Measurements from ENCODE around the gene MPZL2.

The MPZL2 gene

DNA sequence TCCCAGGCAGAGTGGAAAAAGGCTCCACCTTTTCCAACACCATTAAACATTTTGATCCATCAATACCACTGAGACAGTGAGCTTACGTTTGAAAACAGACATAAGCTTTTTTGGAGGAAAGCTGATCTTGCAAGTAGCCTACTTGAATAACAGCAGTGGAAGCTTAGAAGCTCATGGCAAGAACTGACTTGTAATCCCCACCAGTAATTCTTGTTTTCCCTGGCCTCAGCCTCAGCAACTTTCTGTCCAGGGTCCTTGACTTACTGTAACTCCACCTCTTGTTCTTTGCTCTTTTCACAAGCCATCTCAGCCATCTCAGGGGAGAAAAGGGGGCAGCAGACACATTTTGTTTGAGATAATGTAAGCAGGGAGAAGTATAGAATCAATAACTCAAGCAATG, 12.3 kb upstream of the MPZL2 start:
- TF ChIP-seq SIN3A (IDR thresholded peaks at IDR 0.05; ENCODE audit: borderline replicate concordance, insufficient read depth, low read length) = no peak
- no peak for TF ChIP-seq FOXP2 (optimal IDR thresholded peaks at IDR 0.05; ENCODE audit: borderline replicate concordance, extremely low read depth, extremely low read length, insufficient read depth)
- TF ChIP-seq, protein P1, sequence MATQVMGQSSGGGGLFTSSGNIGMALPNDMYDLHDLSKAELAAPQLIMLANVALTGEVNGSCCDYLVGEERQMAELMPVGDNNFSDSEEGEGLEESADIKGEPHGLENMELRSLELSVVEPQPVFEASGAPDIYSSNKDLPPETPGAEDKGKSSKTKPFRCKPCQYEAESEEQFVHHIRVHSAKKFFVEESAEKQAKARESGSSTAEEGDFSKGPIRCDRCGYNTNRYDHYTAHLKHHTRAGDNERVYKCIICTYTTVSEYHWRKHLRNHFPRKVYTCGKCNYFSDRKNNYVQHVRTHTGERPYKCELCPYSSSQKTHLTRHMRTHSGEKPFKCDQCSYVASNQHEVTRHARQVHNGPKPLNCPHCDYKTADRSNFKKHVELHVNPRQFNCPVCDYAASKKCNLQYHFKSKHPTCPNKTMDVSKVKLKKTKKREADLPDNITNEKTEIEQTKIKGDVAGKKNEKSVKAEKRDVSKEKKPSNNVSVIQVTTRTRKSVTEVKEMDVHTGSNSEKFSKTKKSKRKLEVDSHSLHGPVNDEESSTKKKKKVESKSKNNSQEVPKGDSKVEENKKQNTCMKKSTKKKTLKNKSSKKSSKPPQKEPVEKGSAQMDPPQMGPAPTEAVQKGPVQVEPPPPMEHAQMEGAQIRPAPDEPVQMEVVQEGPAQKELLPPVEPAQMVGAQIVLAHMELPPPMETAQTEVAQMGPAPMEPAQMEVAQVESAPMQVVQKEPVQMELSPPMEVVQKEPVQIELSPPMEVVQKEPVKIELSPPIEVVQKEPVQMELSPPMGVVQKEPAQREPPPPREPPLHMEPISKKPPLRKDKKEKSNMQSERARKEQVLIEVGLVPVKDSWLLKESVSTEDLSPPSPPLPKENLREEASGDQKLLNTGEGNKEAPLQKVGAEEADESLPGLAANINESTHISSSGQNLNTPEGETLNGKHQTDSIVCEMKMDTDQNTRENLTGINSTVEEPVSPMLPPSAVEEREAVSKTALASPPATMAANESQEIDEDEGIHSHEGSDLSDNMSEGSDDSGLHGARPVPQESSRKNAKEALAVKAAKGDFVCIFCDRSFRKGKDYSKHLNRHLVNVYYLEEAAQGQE (IDR thresholded peaks at IDR 0.05; ENCODE audit: insufficient read depth in 1 of 2, low read depth in 2 of 2, low read length in 2 of 2) = no peak
- no peak for TF ChIP-seq TAF1 (IDR thresholded peaks at IDR 0.05; ENCODE audit: borderline replicate concordance, insufficient read depth, low read length)
- no peak for TF ChIP-seq POLR2AphosphoS5 (IDR thresholded peaks at IDR 0.05; ENCODE audit: low read depth, low read length)

DNA sequence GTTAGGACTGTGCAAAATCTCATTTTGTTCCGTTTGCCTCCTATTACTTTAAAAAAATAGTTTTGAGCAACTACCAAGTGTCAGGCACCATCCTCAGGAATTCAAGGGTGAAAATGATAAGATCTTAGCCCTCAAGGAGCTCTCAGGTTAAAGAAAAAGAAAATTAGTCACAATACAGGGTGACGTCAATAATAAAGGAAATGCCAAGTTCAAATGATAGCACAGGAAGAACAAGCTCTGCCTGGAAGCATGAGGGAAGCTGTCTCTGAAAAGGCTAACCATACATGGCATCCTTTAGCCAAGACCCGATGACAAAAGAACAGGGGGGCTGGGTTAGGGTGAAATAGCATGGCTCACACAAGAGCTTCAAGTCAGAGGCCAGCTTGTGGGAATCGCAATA, 11.1 kb upstream of the MPZL2 start:
- TF ChIP-seq FOXP2 (optimal IDR thresholded peaks at IDR 0.05; ENCODE audit: borderline replicate concordance, extremely low read depth, extremely low read length, insufficient read depth) (no peak), TAF1 (IDR thresholded peaks at IDR 0.05; ENCODE audit: borderline replicate concordance, insufficient read depth, low read length) (no peak), POLR2AphosphoS5 (IDR thresholded peaks at IDR 0.05; ENCODE audit: low read depth, low read length) (no peak)

DNA sequence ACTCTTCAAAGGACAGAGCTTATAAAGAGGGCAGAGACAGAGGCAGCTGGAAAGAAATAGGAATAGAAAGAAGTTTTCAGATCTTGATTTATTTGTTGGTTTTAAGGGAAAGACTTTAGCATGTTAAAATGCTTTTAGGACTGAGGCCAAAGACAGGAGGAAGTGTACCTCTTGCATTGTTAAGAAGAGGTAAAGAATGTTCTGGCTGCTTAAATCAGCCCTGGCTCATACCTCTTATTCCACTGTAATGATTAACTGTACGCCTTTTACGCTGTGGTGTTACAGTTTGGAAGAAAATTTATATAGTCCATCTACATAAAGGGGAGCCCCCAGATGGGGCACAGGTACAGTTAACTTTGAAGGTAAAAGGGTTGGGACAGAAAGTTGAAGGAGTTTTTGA, 10.1 kb upstream of the MPZL2 start:
- TF ChIP-seq POLR2AphosphoS5 (IDR thresholded peaks at IDR 0.05; ENCODE audit: low read depth, low read length) (no peak), SIN3A (IDR thresholded peaks at IDR 0.05; ENCODE audit: borderline replicate concordance, insufficient read depth, low read length) (no peak), TAF1 (IDR thresholded peaks at IDR 0.05; ENCODE audit: borderline replicate concordance, insufficient read depth, low read length) (no peak), FOXP2 (optimal IDR thresholded peaks at IDR 0.05; ENCODE audit: borderline replicate concordance, extremely low read depth, extremely low read length, insufficient read depth) (no peak)
- TF ChIP-seq, protein P1 (IDR thresholded peaks at IDR 0.05; ENCODE audit: insufficient read depth in 1 of 2, low read depth in 2 of 2, low read length in 2 of 2) = no peak

DNA sequence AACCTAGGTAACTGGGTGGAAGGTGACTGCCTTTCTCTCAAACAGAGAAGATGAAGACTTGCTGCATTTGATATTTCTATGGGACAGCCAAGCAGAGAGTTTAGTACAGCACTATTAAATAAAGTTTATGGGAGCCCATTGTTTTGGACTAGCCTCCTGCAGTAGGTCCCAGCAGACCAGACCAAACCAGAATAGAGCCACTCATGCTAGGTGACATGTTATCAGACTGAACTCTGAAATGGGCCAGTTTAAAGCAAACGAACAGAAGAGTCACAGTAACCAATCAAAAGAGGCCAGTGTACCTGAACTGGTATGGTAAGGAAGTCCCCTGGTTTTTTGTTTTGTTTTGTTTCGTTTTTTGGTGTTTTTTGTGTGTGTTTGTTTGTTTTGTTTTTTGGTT, 7.9 kb upstream of the MPZL2 start:
- TF ChIP-seq POLR2AphosphoS5 (IDR thresholded peaks at IDR 0.05; ENCODE audit: low read depth, low read length) (no peak), TAF1 (IDR thresholded peaks at IDR 0.05; ENCODE audit: borderline replicate concordance, insufficient read depth, low read length) (no peak), SIN3A (IDR thresholded peaks at IDR 0.05; ENCODE audit: borderline replicate concordance, insufficient read depth, low read length) (no peak)

DNA sequence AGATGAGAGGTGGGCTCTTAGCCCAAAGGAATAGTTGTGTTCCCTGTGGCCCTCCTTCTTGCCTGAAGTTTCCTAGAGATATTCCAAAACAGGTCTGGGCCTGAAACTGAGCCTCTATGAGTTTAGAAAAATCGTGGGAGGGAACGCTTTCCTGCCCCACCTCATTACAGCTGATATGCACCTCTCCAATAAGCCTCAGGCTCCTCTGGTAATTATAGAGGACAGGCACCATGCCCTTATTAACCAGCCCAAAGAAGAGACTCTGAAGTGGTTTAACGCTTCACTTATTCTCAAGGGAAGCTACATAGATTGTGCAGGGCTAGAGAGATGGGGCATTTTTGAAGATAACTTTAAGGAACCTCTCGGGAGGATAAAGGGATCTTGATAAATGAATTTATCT, 3.4 kb upstream of the MPZL2 start:
- TF ChIP-seq POLR2AphosphoS5 (IDR thresholded peaks at IDR 0.05; ENCODE audit: low read depth, low read length) = no peak
- TF ChIP-seq SIN3A (IDR thresholded peaks at IDR 0.05; ENCODE audit: borderline replicate concordance, insufficient read depth, low read length) = no peak
- TF ChIP-seq, protein P1 (IDR thresholded peaks at IDR 0.05; ENCODE audit: insufficient read depth in 1 of 2, low read depth in 2 of 2, low read length in 2 of 2) = no peak
- TF ChIP-seq FOXP2 (optimal IDR thresholded peaks at IDR 0.05; ENCODE audit: borderline replicate concordance, extremely low read depth, extremely low read length, insufficient read depth) = no peak
- no peak for TF ChIP-seq TAF1 (IDR thresholded peaks at IDR 0.05; ENCODE audit: borderline replicate concordance, insufficient read depth, low read length)

DNA sequence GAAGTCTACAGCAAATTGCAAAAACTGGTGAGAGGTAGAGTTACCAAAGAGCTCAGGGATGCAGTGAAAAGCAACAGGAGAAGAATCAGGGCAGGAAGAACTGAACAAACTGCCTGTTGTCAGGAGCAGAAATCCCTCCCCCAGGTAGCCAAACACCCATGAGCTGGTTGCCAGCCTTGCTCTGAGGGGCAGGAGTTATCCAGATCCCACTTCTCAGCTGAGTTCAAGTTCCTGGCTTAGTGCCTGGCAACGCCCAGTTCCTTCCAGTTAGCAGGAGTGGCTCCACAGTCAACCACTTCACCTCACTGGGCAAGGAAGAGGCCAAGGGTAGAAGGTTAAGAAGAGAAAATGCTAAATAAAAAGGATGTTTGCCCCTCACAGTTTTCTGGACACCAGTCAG, 1.9 kb upstream of the MPZL2 start:
- no peak for TF ChIP-seq TAF1 (IDR thresholded peaks at IDR 0.05; ENCODE audit: borderline replicate concordance, insufficient read depth, low read length)
- no peak for TF ChIP-seq SIN3A (IDR thresholded peaks at IDR 0.05; ENCODE audit: borderline replicate concordance, insufficient read depth, low read length)
- no peak for TF ChIP-seq POLR2AphosphoS5 (IDR thresholded peaks at IDR 0.05; ENCODE audit: low read depth, low read length)
- TF ChIP-seq FOXP2 (optimal IDR thresholded peaks at IDR 0.05; ENCODE audit: borderline replicate concordance, extremely low read depth, extremely low read length, insufficient read depth) = no peak
- TF ChIP-seq, protein P1 (IDR thresholded peaks at IDR 0.05; ENCODE audit: insufficient read depth in 1 of 2, low read depth in 2 of 2, low read length in 2 of 2) = no peak
